GM12864 (cell line): Measurements from ENCODE around the gene CCDC195.

ENCODE experiments used
- DNase-seq: peaks from one replicate; pipeline ENCODE4 v3.0.0-alpha.2; 2011; ENCODE audit warnings: low read depth
- H3K4me3 ChIP-seq: 2 replicates; pipeline ENCODE4 v1.5.1; 2011; ENCODE audit warnings: mild to moderate bottlenecking, low read depth, low read length, control low read depth
- CTCF ChIP-seq: IDR thresholded peaks from 2 replicates; pipeline ENCODE4 v1.5.1; 2011; ENCODE audit warnings: low read depth, mild to moderate bottlenecking, moderate library complexity, low read length, control low read depth, inconsistent platforms; ENCODE audit errors: missing control alignments

CCDC195 gene

GRCh38 chr2:224722770-224723169 lies 6.6 kb upstream of the CCDC195 start:
- no peak overlapping the region for H3K4me3 ChIP-seq
- DNase-seq: no peak
- TF ChIP-seq CTCF: no peak

GRCh38 chr2:224722250-224722649 lies 6.1 kb upstream of the CCDC195 start:
- TF ChIP-seq CTCF: no peak
- H3K4me3 ChIP-seq: no peak overlapping the region
- no peak for DNase-seq

GRCh38 chr2:224716921-224717320 lies 756 bp upstream of the CCDC195 start:
- no peak overlapping the region for H3K4me3 ChIP-seq
- DNase-seq: no peak
- no peak for TF ChIP-seq CTCF

GRCh38 chr2:224711859-224712665 lies 4.1 kb downstream of the CCDC195 start:
- no peak for DNase-seq
- H3K4me3 ChIP-seq: no peak overlapping the region
- TF ChIP-seq CTCF: no peak

- no peak for TF ChIP-seq CTCF
- DNase-seq: no peak
- no peak overlapping the region for H3K4me3 ChIP-seq
Measured at GRCh38 chr2:224711381-224711780, 4.8 kb downstream of the CCDC195 start.

GRCh38 chr2:224709301-224709700 lies 6.9 kb downstream of the CCDC195 start:
- H3K4me3 ChIP-seq: no peak overlapping the region
- no peak for DNase-seq
- no peak for TF ChIP-seq CTCF

GRCh38 chr2:224694502-224694901 lies 21.7 kb downstream of the CCDC195 start:
- no peak for TF ChIP-seq CTCF
- DNase-seq: no peak
- no peak overlapping the region for H3K4me3 ChIP-seq
